Endothelial cell of umbilical vein (primary cell): ENCODE measurements around the gene OR1M1. TPM values are rescaled to one million over a fixed set of nuclear protein-coding genes. Genes with fewer than 3 reads are reported as not detected.

ENCODE experiments used
- BruUV-seq: library from RNA; stranded (reverse); fragments of 400-500 nt; replicated peaks from 2 replicates; lab custom pipeline; 2021; lab: Mats Ljungman, UMichigan
- CTCF ChIA-PET: fragments of 300-600, 350-600 bp; sonication (Branson Sonifier 250); formaldehyde crosslinking; loops from one replicate; lab custom pipeline; 2021; ENCODE audit warnings: antibody characterized with exemption, inconsistent platforms; lab: Charles Lee
- POLR2A ChIA-PET: fragments of 300-600, 350-600 bp; sonication (Branson Sonifier 250); formaldehyde crosslinking; loops from one replicate; lab custom pipeline; 2021; ENCODE audit warnings: antibody characterized with exemption, inconsistent platforms; lab: Charles Lee
- DNase-seq: peaks from one replicate; pipeline ENCODE4 v3.0.0-alpha.2; 2011; ENCODE audit warnings: low read depth, low spot score
- FAIRE-seq: peaks from 2 replicates; lab custom pipeline; 2011; peaks lifted over from hg19 to GRCh38; lab: Jason Lieb, UNC
- H2AFZ ChIP-seq: 2 replicates; pipeline ENCODE4 v1.6.0; 2012; ENCODE audit warnings: low read depth, low read length, control low read depth, inconsistent platforms
- H3K27ac ChIP-seq: 2 replicates; pipeline ENCODE4 v1.5.1; 2011; ENCODE audit warnings: low read depth, mild to moderate bottlenecking, control low read depth, low read length, moderate library complexity; ENCODE audit not compliant: insufficient read depth
- H3K27me3 ChIP-seq, 2 experiments: 2 replicates each; pipeline versions ENCODE4 v1.6.0 to v1.6.1; 2011; ENCODE audit warnings: low read length in 2 of 2, mixed read lengths in 1 of 2; ENCODE audit not compliant: control insufficient read depth in 2 of 2, insufficient read depth in 2 of 2
- H3K36me3 ChIP-seq, 2 experiments: 2 replicates in 1 of 2; 3 replicates in 1 of 2; pipeline ENCODE4 v1.5.1; 2011; ENCODE audit warnings: low read length in 2 of 2, mild to moderate bottlenecking in 1 of 2, moderate library complexity in 1 of 2; ENCODE audit not compliant: control insufficient read depth in 2 of 2, insufficient read depth in 2 of 2; ENCODE audit errors: extremely low read depth in 1 of 2
- H3K4me1 ChIP-seq: 3 replicates; pipeline ENCODE4 v1.5.1; 2011; ENCODE audit warnings: mild to moderate bottlenecking, low read length; ENCODE audit not compliant: control insufficient read depth, insufficient read depth; ENCODE audit errors: extremely low read depth
- H3K4me2 ChIP-seq: 2 replicates; pipeline ENCODE4 v1.6.1; 2011; ENCODE audit warnings: low read length, control low read depth, mixed read lengths; ENCODE audit not compliant: insufficient read depth
- H3K4me3 ChIP-seq, 3 experiments: fragments of 200-600 bp in 1 of 3; sonication (generic), shearing (Covaris generic) in 1 of 3; replicated peaks in 1 of 3; 2 replicates each; pipeline ENCODE4 v1.5.1; 2011 to 2016; ENCODE audit warnings: control low read depth in 3 of 3, low read length in 3 of 3, mild to moderate bottlenecking in 2 of 3, inconsistent platforms in 1 of 3, low read depth in 1 of 3, moderate library complexity in 1 of 3; ENCODE audit not compliant: insufficient read depth in 1 of 3
- H3K79me2 ChIP-seq: 2 replicates; pipeline ENCODE4 v1.6.0; 2012; ENCODE audit warnings: low read length, inconsistent platforms; ENCODE audit not compliant: control insufficient read depth, insufficient read depth
- H3K9ac ChIP-seq: replicated peaks from 2 replicates; pipeline ENCODE3; 2011; ENCODE audit warnings: low read length, control low read depth; ENCODE audit not compliant: insufficient read depth; ENCODE audit errors: extremely low read depth
- H3K9me1 ChIP-seq: replicated peaks from 3 replicates; pipeline ENCODE4 v1.6.0; 2011; ENCODE audit warnings: mild to moderate bottlenecking, low read length; ENCODE audit not compliant: control insufficient read depth, insufficient read depth; ENCODE audit errors: extremely low read depth
- H3K9me3 ChIP-seq: replicated peaks from 2 replicates; pipeline ENCODE4 v1.5.1; 2012; ENCODE audit warnings: low read length, inconsistent platforms; ENCODE audit not compliant: control insufficient read depth, insufficient read depth
- H4K20me1 ChIP-seq: replicated peaks from 2 replicates; pipeline ENCODE3; 2011; ENCODE audit warnings: mild to moderate bottlenecking, low read length; ENCODE audit not compliant: control insufficient read depth, insufficient read depth; ENCODE audit errors: extremely low read depth
- FOS ChIP-seq: IDR thresholded peaks from 2 replicates; pipeline ENCODE4 v1.6.1; 2011; ENCODE audit warnings: mild to moderate bottlenecking, low read length, moderate library complexity, borderline replicate concordance; ENCODE audit not compliant: insufficient read depth
- MYC ChIP-seq: IDR thresholded peaks from one replicate; pipeline ENCODE4 v1.6.1; 2011; ENCODE audit warnings: mild to moderate bottlenecking, low read depth, low read length
- POLR2A ChIP-seq: IDR thresholded peaks from 2 replicates; pipeline ENCODE4 v1.6.1; 2012; ENCODE audit warnings: low read depth, mild to moderate bottlenecking, control low read depth, low read length
- POLR2AphosphoS5 ChIP-seq: IDR thresholded peaks from 2 replicates; pipeline ENCODE4 v1.6.1; 2012; ENCODE audit warnings: low read depth, mild to moderate bottlenecking, control low read depth, low read length, moderate library complexity; ENCODE audit not compliant: insufficient read depth
- dilution Hi-C: fragments of 300-500 bp; cut with MboI; formaldehyde crosslinking; loops from one replicate; pipeline ENCODE4 v1.15.0; 2019; ENCODE audit warnings: low sequenced_read_pairs; ENCODE audit not compliant: extremely low pct_ligation_motif_present
- intact Hi-C: fragments of 100-400 bp; cut with micrococcal nuclease; formaldehyde crosslinking; loops from one replicate; pipeline ENCODE4 v1.10.0; 2022
- polyA plus RNA-seq, 4 experiments: library from polyadenylated mRNA; depleted of rRNA in 3 of 4; stranded (reverse) in 3 of 4; unstranded in 1 of 4; fragments of >200 nt; gene quantifications; 2 replicates each; pipeline versions ENCODE4 v1.2.1 to v1.2.3, GENCODE V29; 2011 to 2012; ENCODE audit warnings: missing spikeins in 1 of 4
- total RNA-seq: library from RNA; stranded (reverse); gene quantifications from 2 replicates; pipeline ENCODE4 v1.2.3, GENCODE V29; 2021
- TF ChIP-seq, protein P1 (sequence below): IDR thresholded peaks from 2 replicates; pipeline ENCODE4 v1.6.1; 2011; ENCODE audit not compliant: insufficient read depth, insufficient read length
- TF ChIP-seq, protein P2 (sequence below), 2 donors: IDR thresholded peaks; 1 replicate in 1 of 2; 2 replicates in 1 of 2; pipeline ENCODE4 v1.5.1; 2011; ENCODE audit warnings: low read length in 2 of 2, mild to moderate bottlenecking in 2 of 2, moderate library complexity in 2 of 2, control low read depth in 1 of 2, inconsistent platforms in 1 of 2, low read depth in 1 of 2; ENCODE audit not compliant: insufficient read depth in 1 of 2; ENCODE audit errors: extremely low read depth in 1 of 2

The OR1M1 gene
- total and polyA plus RNA-seq, 2 donors (not counting 3 experiments of a cell fraction or from before 2014, with no cell fraction given), result not detected

GRCh38 chr19:9140159-9140874 is 53.5 kb downstream of the OR1M1 start, which contains the start of gene ZNF317:
ZNF317 (plus strand) TSS chr19:9140397; CDS start chr19:9156017, 15,620 bp downstream.
- dilution Hi-C loops, result no loop called here

More at GRCh38 chr19:9140159-9140874, 53.5 kb downstream of the OR1M1 start, which contains the start of gene ZNF317:
- FAIRE-seq (peak; percentile 94), DNase-seq (peak; percentile 91)
- POLR2A ChIA-PET, result no interaction called here
- TSS peak; percentile 42 for BruUV-seq
- H3K4me2 ChIP-seq, result peak within 1 kb of the TSS; percentile 99
- peaks cover 49% of the 10 kb centered on the region for H3K79me2 ChIP-seq
- no peaks in the 10 kb centered on the region for H3K9me1 ChIP-seq
- peak within 1 kb of the TSS; percentile 78 to 95 (median 92) for H3K4me3 ChIP-seq
- peaks cover 11% of the 10 kb centered on the region for H3K4me1 ChIP-seq
- H3K36me3 ChIP-seq, result no peaks in the 10 kb centered on the region
- no peaks in the 10 kb centered on the region for H3K27me3 ChIP-seq
- H2AFZ ChIP-seq, result peak within 1 kb of the TSS; percentile 99
- CTCF ChIA-PET, result interaction anchor here (0.6 kb wide), 1 partner anchor 65 kb away, joined by 3 read pairs; no protein-coding TSS in a partner anchor
- H3K27ac ChIP-seq, result peak within 1 kb of the TSS; percentile 87
- intact Hi-C loops, result loop anchor here (1.0 to 2.0 kb wide), 5 partner anchors 12 to 656 kb away; partner anchors contain the start of genes ZNF121 and ZNF699
- peak within 1 kb of the TSS; percentile 99 for H3K9ac ChIP-seq
- no peaks in the 10 kb centered on the region for H4K20me1 ChIP-seq
- H3K9me3 ChIP-seq, result peaks cover 7% of the 10 kb centered on the region
- TF ChIP-seq POLR2AphosphoS5 (peak; percentile 68), MYC (no peak), POLR2A (peak; percentile 73), FOS (no peak)
- TF ChIP-seq, protein P1, sequence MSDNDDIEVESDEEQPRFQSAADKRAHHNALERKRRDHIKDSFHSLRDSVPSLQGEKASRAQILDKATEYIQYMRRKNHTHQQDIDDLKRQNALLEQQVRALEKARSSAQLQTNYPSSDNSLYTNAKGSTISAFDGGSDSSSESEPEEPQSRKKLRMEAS, result no peak
- TF ChIP-seq, protein P2, sequence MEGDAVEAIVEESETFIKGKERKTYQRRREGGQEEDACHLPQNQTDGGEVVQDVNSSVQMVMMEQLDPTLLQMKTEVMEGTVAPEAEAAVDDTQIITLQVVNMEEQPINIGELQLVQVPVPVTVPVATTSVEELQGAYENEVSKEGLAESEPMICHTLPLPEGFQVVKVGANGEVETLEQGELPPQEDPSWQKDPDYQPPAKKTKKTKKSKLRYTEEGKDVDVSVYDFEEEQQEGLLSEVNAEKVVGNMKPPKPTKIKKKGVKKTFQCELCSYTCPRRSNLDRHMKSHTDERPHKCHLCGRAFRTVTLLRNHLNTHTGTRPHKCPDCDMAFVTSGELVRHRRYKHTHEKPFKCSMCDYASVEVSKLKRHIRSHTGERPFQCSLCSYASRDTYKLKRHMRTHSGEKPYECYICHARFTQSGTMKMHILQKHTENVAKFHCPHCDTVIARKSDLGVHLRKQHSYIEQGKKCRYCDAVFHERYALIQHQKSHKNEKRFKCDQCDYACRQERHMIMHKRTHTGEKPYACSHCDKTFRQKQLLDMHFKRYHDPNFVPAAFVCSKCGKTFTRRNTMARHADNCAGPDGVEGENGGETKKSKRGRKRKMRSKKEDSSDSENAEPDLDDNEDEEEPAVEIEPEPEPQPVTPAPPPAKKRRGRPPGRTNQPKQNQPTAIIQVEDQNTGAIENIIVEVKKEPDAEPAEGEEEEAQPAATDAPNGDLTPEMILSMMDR (IDR thresholded peaks at IDR 0.05; ENCODE audit: extremely low read depth in 1 of 2, insufficient read depth in 1 of 2, low read depth in 1 of 2, low read length in 2 of 2), result no peak
